H1 (cell line): ENCODE measurements around the gene CHN2. TPM values are rescaled to one million over a fixed set of nuclear protein-coding genes. Genes with fewer than 3 reads are reported as not detected.

Experiments
- CTCF ChIA-PET: fragments of 300-600 bp; sonication (Branson Sonifier 250); formaldehyde crosslinking; loops from one replicate; lab custom pipeline; 2021; ENCODE audit not compliant: partially characterized antibody; lab: Charles Lee
- POLR2A ChIA-PET: fragments of 300-600 bp; sonication (Branson Sonifier 250); formaldehyde crosslinking; loops from one replicate; lab custom pipeline; 2021; ENCODE audit warnings: inconsistent platforms; ENCODE audit not compliant: partially characterized antibody; lab: Charles Lee
- DNase-seq, 2 experiments: peaks; one replicate each; pipeline versions ENCODE4 v3.0.0 to v3.0.0-alpha.2; 2010 to 2022; ENCODE audit warnings: low spot score in 2 of 2, low read depth in 1 of 2, mixed read lengths in 1 of 2
- FAIRE-seq: peaks from 2 replicates; lab custom pipeline; 2011; peaks lifted over from hg19 to GRCh38; lab: Jason Lieb, UNC
- H2AFZ ChIP-seq: 2 replicates; pipeline ENCODE4 v1.8.1; 2012; ENCODE audit warnings: low read length, inconsistent platforms
- H2AK5ac ChIP-seq: 2 replicates; pipeline ENCODE4 v1.6.1; 2013; ENCODE audit warnings: low read depth, low read length
- H2BK120ac ChIP-seq: replicated peaks from 2 replicates; pipeline ENCODE3; 2013; ENCODE audit warnings: low read depth, low read length, inconsistent platforms
- H2BK12ac ChIP-seq: 2 replicates; pipeline ENCODE4 v1.6.1; 2013; ENCODE audit warnings: low read depth, low read length
- H2BK15ac ChIP-seq: 2 replicates; pipeline ENCODE4 v1.6.1; 2013; ENCODE audit warnings: low read length
- H2BK20ac ChIP-seq: 2 replicates; pipeline ENCODE4 v1.6.1; 2013; ENCODE audit warnings: low read length
- H2BK5ac ChIP-seq: 2 replicates; pipeline ENCODE4 v1.6.1; 2013; ENCODE audit warnings: low read depth, low read length
- H3K14ac ChIP-seq: 2 replicates; pipeline ENCODE4 v1.6.1; 2013; ENCODE audit warnings: inconsistent platforms; ENCODE audit not compliant: insufficient read length
- H3K18ac ChIP-seq: 2 replicates; pipeline ENCODE4 v1.6.1; 2013; ENCODE audit warnings: low read length; ENCODE audit errors: extremely low read depth
- H3K23ac ChIP-seq: 2 replicates; pipeline ENCODE4 v1.6.1; 2013; ENCODE audit warnings: inconsistent platforms; ENCODE audit not compliant: insufficient read length
- H3K23me2 ChIP-seq: 2 replicates; pipeline ENCODE4 v1.6.1; 2013; ENCODE audit warnings: low read depth, low read length
- H3K27ac ChIP-seq: 2 replicates; pipeline ENCODE4 v1.6.1; 2011; ENCODE audit warnings: low read depth, low read length, inconsistent platforms
- H3K27me3 ChIP-seq, 4 experiments: replicated peaks in 1 of 4; 1 replicate in 1 of 4; 2 replicates in 3 of 4; pipeline versions ENCODE4 v1.6.1 to v1.8.1; 2011 to 2013; ENCODE audit warnings: low read length in 3 of 4, mild to moderate bottlenecking in 3 of 4, inconsistent platforms in 2 of 4, mixed read lengths in 2 of 4, moderate library complexity in 1 of 4; ENCODE audit not compliant: control insufficient read depth in 3 of 4, insufficient read depth in 3 of 4; ENCODE audit errors: extremely low read depth in 1 of 4
- H3K36me3 ChIP-seq, 4 experiments: 2 replicates each; pipeline versions ENCODE4 v1.6.1 to v1.8.1; 2011 to 2013; ENCODE audit warnings: mild to moderate bottlenecking in 4 of 4, low read length in 3 of 4, moderate library complexity in 2 of 4, control low read depth in 1 of 4, inconsistent platforms in 1 of 4; ENCODE audit not compliant: insufficient read depth in 4 of 4, control insufficient read depth in 2 of 4
- H3K4ac ChIP-seq: replicated peaks from 2 replicates; pipeline ENCODE3; 2013; ENCODE audit warnings: low read length, low read depth, mixed read lengths, inconsistent platforms; ENCODE audit not compliant: insufficient read length
- H3K4me1 ChIP-seq, 4 experiments: replicated peaks in 1 of 4; 1 replicate in 1 of 4; 2 replicates in 3 of 4; pipeline versions ENCODE4 v1.6.1 to v1.8.1; 2011 to 2013; ENCODE audit warnings: low read length in 3 of 4, inconsistent platforms in 2 of 4, mixed read lengths in 1 of 4; ENCODE audit not compliant: insufficient read depth in 4 of 4, control insufficient read depth in 3 of 4
- H3K4me2 ChIP-seq, 2 experiments: 2 replicates each; pipeline versions ENCODE4 v1.6.1 to v1.8.1; 2011 to 2013; ENCODE audit warnings: low read depth in 2 of 2, low read length in 2 of 2, control low read depth in 1 of 2, inconsistent platforms in 1 of 2, mild to moderate bottlenecking in 1 of 2; ENCODE audit not compliant: insufficient read depth in 1 of 2
- H3K4me3 ChIP-seq, 4 experiments: fragments of 200-600, 300-600 bp in 1 of 4; sonication (generic), shearing (Covaris generic), sonication (Bioruptor Twin) in 1 of 4; 2 replicates each; pipeline versions ENCODE4 v1.5.1 to v1.8.1; 2011 to 2016; ENCODE audit warnings: low read length in 4 of 4, low read depth in 3 of 4, control low read depth in 2 of 4, inconsistent platforms in 2 of 4, mild to moderate bottlenecking in 2 of 4, mixed read lengths in 1 of 4, moderate library complexity in 1 of 4; ENCODE audit not compliant: insufficient read depth in 2 of 4; ENCODE audit errors: extremely low read depth in 1 of 4
- H3K56ac ChIP-seq: replicated peaks from 2 replicates; pipeline ENCODE3; 2013; ENCODE audit warnings: low read depth, mild to moderate bottlenecking, mixed read lengths, low read length, inconsistent platforms; ENCODE audit not compliant: insufficient read length
- H3K79me1 ChIP-seq: 2 replicates; pipeline ENCODE4 v1.6.1; 2013; ENCODE audit warnings: low read depth, low read length, control low read depth
- H3K79me2 ChIP-seq, 2 experiments: 2 replicates each; pipeline versions ENCODE4 v1.6.1 to v1.8.1; 2012 to 2013; ENCODE audit warnings: low read length in 2 of 2, mild to moderate bottlenecking in 2 of 2, inconsistent platforms in 1 of 2; ENCODE audit not compliant: insufficient read depth in 2 of 2, control insufficient read depth in 1 of 2
- H3K9ac ChIP-seq, 4 experiments: replicated peaks in 1 of 4; 1 replicate in 1 of 4; 2 replicates in 3 of 4; pipeline versions ENCODE4 v1.6.1 to v1.8.1; 2011 to 2013; ENCODE audit warnings: low read depth in 3 of 4, low read length in 3 of 4, control low read depth in 2 of 4, mild to moderate bottlenecking in 2 of 4, moderate library complexity in 2 of 4, inconsistent platforms in 1 of 4; ENCODE audit errors: extremely low read depth in 1 of 4
- H3K9me3 ChIP-seq, 2 experiments: 2 replicates each; pipeline versions ENCODE4 v1.6.1 to v1.8.1; 2012 to 2013; ENCODE audit warnings: mild to moderate bottlenecking in 2 of 2, moderate library complexity in 2 of 2, control low read depth in 1 of 2, inconsistent platforms in 1 of 2, low read depth in 1 of 2, low read length in 1 of 2, mixed read lengths in 1 of 2; ENCODE audit not compliant: insufficient read depth in 2 of 2
- H4K20me1 ChIP-seq, 2 experiments: replicated peaks in 1 of 2; 2 replicates each; pipeline versions ENCODE3 to v1.8.1; 2011 to 2013; ENCODE audit warnings: inconsistent platforms in 2 of 2, low read length in 2 of 2, mild to moderate bottlenecking in 1 of 2; ENCODE audit not compliant: insufficient read depth in 2 of 2, control insufficient read depth in 1 of 2
- H4K5ac ChIP-seq: 2 replicates; pipeline ENCODE4 v1.6.1; 2013; ENCODE audit warnings: low read length, low read depth, mixed read lengths, inconsistent platforms; ENCODE audit not compliant: insufficient read length
- H4K8ac ChIP-seq: 2 replicates; pipeline ENCODE4 v1.8.0; 2013; ENCODE audit warnings: mild to moderate bottlenecking, moderate library complexity, low read length, inconsistent platforms; ENCODE audit not compliant: insufficient read depth; ENCODE audit errors: extremely low read depth
- H4K91ac ChIP-seq: replicated peaks from 2 replicates; pipeline ENCODE3; 2013; ENCODE audit warnings: low read length, mixed read lengths, inconsistent platforms; ENCODE audit not compliant: insufficient read length
- BACH1 ChIP-seq: IDR thresholded peaks from 2 replicates; pipeline ENCODE4 v1.6.1; 2012; ENCODE audit warnings: low read length, improper control_type of control experiment
- SP1 ChIP-seq: IDR thresholded peaks from 2 replicates; pipeline ENCODE4 v1.6.1; 2011; ENCODE audit warnings: low read depth, low read length
- WGBS, 2 experiments: shearing (Covaris generic) in 1 of 2; methylation state at CpG; one replicate each; pipeline versions ENCODE4 v1.1.6 to v1.1.7; 2013 to 2015; ENCODE audit warnings: low lambda C conversion rate in 2 of 2, mixed read lengths in 2 of 2, inconsistent platforms in 1 of 2, low coverage in 1 of 2, missing lambda C conversion rate in 1 of 2; ENCODE audit not compliant: insufficient replicate concordance in 2 of 2, insufficient coverage in 1 of 2, insufficient read length in 1 of 2; ENCODE audit errors: extremely low coverage in 1 of 2, missing lambda C conversion rate in 1 of 2; 5-methylcytosine and 5-hydroxymethylcytosine counted together
- polyA plus RNA-seq, 7 experiments: library from polyadenylated mRNA; depleted of rRNA in 3 of 7; stranded (reverse) in 5 of 7; unstranded in 2 of 7; fragments of >200 nt in 5 of 7; fragments of 200-250 nt in 2 of 7; gene quantifications; 1 replicate in 5 of 7; 2 replicates in 1 of 7; 4 replicates in 1 of 7; pipeline versions ENCODE4 v1.2.1 to v1.2.3, GENCODE V29; 2011 to 2013; ENCODE audit warnings: missing spikeins in 2 of 7, mixed read lengths in 2 of 7
- total RNA-seq: library from RNA; stranded (reverse); fragmentation: NEBNext Ultra II Directional; extraction: Animal tissue kit (Norgen Biotek cat#: 25700); gene quantifications from 2 replicates; pipeline ENCODE4 v1.2.1, GENCODE V29; 2021

Gene CHN2
- total and polyA plus RNA-seq, 2 of the 8 experiments (the other 6 are each of a cell fraction or from before 2014, with no cell fraction given) = 2.9 to 4.8 TPM

DNA sequence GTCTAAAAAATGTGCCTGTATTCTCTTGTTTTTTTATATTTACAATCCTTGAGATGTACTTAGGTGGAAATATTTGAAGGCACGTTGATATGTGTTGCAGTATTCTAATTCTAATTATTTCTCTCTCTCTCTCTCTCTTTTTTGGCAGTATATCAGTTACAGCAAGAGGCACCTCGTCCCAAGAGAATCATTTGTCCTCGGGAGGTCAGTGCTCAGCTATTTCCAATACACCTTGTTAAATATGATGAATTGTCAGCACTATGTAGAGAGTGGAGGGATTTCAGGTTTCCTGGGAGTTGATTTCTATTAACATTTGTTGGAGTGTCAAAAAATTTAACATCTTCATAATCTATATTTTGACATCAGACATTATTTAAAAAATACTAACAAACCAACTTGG, 173.2 kb downstream of the CHN2 start:
- Histone ChIP-seq H4K20me1 (no peaks in the 10 kb centered on the region), H2BK12ac (no peak overlapping the region), H4K91ac (no peak overlapping the region), H3K9me3 (no peaks in the 10 kb centered on the region), H4K8ac (no peak overlapping the region), H3K36me3 (no peaks in the 10 kb centered on the region), H3K4me3 (no peak overlapping the region), H2BK5ac (no peak overlapping the region), H3K56ac (no peak overlapping the region), H3K79me2 (no peaks in the 10 kb centered on the region), H3K14ac (no peak overlapping the region), H4K5ac (no peak overlapping the region), H3K9ac (no peak overlapping the region), H3K23me2 (no peaks in the 10 kb centered on the region), H3K23ac (no peak overlapping the region), H2BK15ac (no peak overlapping the region), H3K27me3 (no peaks in the 10 kb centered on the region), H2AK5ac (no peak overlapping the region), H2BK20ac (no peak overlapping the region), H3K18ac (no peak overlapping the region), H3K4me2 (no peak overlapping the region), H3K4me1 (peaks cover 0 to 5% (median 3%) of the 10 kb centered on the region in 4 experiments; a peak in 2 of 7 replicates), H2BK120ac (no peak overlapping the region), H3K27ac (no peak overlapping the region), H3K79me1 (no peaks in the 10 kb centered on the region), H2AFZ (no peak overlapping the region), H3K4ac (no peak overlapping the region)
- no peak for DNase-seq
- TF ChIP-seq SP1 (no peak), BACH1 (no peak)
- WGBS, 2 experiments = 80% methylated on average over 3 of the region's 3 CpGs; no CpG with 5 or more reads in 1 of the 2 experiments
- CTCF ChIA-PET = no interaction called here
- FAIRE-seq = no peak
- POLR2A ChIA-PET = no interaction called here
